PC-9 (cell line): ENCODE data around the gene TAOK1.

Experiments
- EZH2 ChIP-seq: fragments of 200-600 bp; sonication (generic); IDR thresholded peaks from 2 replicates; pipeline ENCODE4 v1.8.0; 2017; ENCODE audit warnings: antibody characterized with exemption, low read depth
- TF ChIP-seq, protein P1 (sequence below): fragments of 200-600 bp; sonication (generic); conservative IDR thresholded peaks from 2 replicates; pipeline ENCODE4 v1.6.1; 2017; ENCODE audit warnings: mixed run types, antibody characterized with exemption, mild to moderate bottlenecking, moderate library complexity

DNA sequence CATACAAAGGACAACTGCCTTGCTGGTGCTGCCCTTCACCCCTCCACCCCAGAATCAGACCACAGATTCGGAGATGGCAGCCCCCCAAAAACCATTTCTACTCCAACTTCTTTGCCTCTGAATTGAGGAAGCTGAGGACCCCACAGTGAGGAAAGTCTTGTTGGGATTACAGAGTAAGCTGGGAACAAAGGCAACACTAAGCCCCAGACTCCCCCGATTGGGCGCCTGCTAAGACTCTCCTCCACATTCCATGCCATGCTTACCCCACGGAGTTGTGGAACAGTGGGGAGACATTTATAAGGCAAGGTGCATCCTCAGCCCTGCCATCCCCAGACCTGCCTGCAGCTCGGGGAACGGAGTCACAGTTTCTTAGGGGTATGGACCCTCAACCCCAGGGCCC is 197.4 kb downstream of the TAOK1 start:
- TF ChIP-seq, protein P1, sequence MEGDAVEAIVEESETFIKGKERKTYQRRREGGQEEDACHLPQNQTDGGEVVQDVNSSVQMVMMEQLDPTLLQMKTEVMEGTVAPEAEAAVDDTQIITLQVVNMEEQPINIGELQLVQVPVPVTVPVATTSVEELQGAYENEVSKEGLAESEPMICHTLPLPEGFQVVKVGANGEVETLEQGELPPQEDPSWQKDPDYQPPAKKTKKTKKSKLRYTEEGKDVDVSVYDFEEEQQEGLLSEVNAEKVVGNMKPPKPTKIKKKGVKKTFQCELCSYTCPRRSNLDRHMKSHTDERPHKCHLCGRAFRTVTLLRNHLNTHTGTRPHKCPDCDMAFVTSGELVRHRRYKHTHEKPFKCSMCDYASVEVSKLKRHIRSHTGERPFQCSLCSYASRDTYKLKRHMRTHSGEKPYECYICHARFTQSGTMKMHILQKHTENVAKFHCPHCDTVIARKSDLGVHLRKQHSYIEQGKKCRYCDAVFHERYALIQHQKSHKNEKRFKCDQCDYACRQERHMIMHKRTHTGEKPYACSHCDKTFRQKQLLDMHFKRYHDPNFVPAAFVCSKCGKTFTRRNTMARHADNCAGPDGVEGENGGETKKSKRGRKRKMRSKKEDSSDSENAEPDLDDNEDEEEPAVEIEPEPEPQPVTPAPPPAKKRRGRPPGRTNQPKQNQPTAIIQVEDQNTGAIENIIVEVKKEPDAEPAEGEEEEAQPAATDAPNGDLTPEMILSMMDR: no peak
- no peak for TF ChIP-seq EZH2
